Heart right ventricle (tissue), 16 donors: ENCODE results near the gene KRTDAP. TPM values are rescaled to one million over a fixed set of nuclear protein-coding genes. Genes with fewer than 3 reads are reported as not detected.

Experiments
- ATAC-seq, 8 donors: fragments of 200-7000 bp; cut with Tn5 transposase; one replicate each; pipeline ENCODE4 v1.9.1; 2020; ENCODE audit warnings: mild to moderate bottlenecking in 8 of 8, moderate library complexity in 8 of 8, moderate number of reproducible peaks in 1 of 8
- DNase-seq, 2 donors: peaks; one replicate each; pipeline ENCODE4 v3.0.0-alpha.2; 2020
- H3K27ac ChIP-seq, 10 donors: fragments of 200-600 bp; sonication (generic) in 2 of 10; one replicate each; pipeline versions ENCODE4 v1.5.0 to v1.8.0; 2020 to 2022; ENCODE audit warnings: mild to moderate bottlenecking in 3 of 10
- H3K27me3 ChIP-seq, 7 donors: fragments of 200-600 bp; one replicate each; pipeline ENCODE4 v1.8.0; 2021 to 2022; ENCODE audit warnings: mild to moderate bottlenecking in 2 of 7
- H3K36me3 ChIP-seq, 9 donors: fragments of 200-600 bp; sonication (generic) in 1 of 9; one replicate each; pipeline versions ENCODE4 v1.5.0 to v1.8.0; 2020 to 2022; ENCODE audit warnings: mild to moderate bottlenecking in 2 of 9
- H3K4me1 ChIP-seq, 9 donors: fragments of 200-600 bp; sonication (generic) in 1 of 9; one replicate each; pipeline versions ENCODE4 v1.5.0 to v1.8.0; 2020 to 2022; ENCODE audit warnings: mild to moderate bottlenecking in 4 of 9
- H3K4me3 ChIP-seq, 10 donors: fragments of 200-600 bp; sonication (generic) in 2 of 10; one replicate each; pipeline versions ENCODE4 v1.5.0 to v1.8.0; 2020 to 2022; ENCODE audit warnings: mild to moderate bottlenecking in 7 of 10, moderate library complexity in 2 of 10
- H3K9me3 ChIP-seq, 11 donors: fragments of 200-600 bp in 10 of 11; sonication (generic) in 2 of 11; one replicate each; pipeline versions ENCODE4 v1.5.0 to v1.8.0; 2013 to 2022; ENCODE audit warnings: mild to moderate bottlenecking in 2 of 11, control low read depth in 1 of 11, moderate library complexity in 1 of 11
- WGBS, 2 donors: extraction: QIAGEN DNeasy Blood & Tissue Kit; methylation state at CpG; one replicate each; pipeline ENCODE4 v1.1.7; 2013; ENCODE audit warnings: inconsistent platforms in 1 of 2; 5-methylcytosine and 5-hydroxymethylcytosine counted together
- intact Hi-C, 10 donors: fragments of 100-400 bp; cut with DNase I; formaldehyde crosslinking; loops; one replicate each; pipeline versions ENCODE4 v1.11.1 to v1.14.2; 2022
- polyA plus RNA-seq, 2 donors: library from polyadenylated mRNA; stranded (reverse); fragments of 200-250 nt; gene quantifications; one replicate each; pipeline ENCODE4 v1.2.3, GENCODE V29; 2013
- total RNA-seq, 10 donors: library from RNA; stranded (reverse); fragmentation: NEBNext Ultra II Directional in 3 of 10; extraction: Animal tissue kit (Norgen Biotek cat#: 25700) in 3 of 10; gene quantifications; one replicate each; pipeline versions ENCODE4 v1.2.1 to v1.2.4, GENCODE V29; 2021 to 2023
- TF ChIP-seq, protein P1 (sequence below), 9 donors: fragments of 200-600 bp; sonication (generic) in 2 of 9; IDR thresholded peaks; one replicate each; pipeline versions ENCODE4 v1.5.0 to v1.8.0; 2021 to 2022; ENCODE audit warnings: antibody characterized with exemption in 9 of 9, mild to moderate bottlenecking in 5 of 9, moderate library complexity in 1 of 9
- donor health status: Arrhythmogenic right ventricular cardiomyopathy.
- donor health status: ischemic (EF 13 %, LVEDD 7.1; RV severe dilation, severe dysfunction).
- donor health status: healthy with polysubstance abuse.
- donor health status: DM: no; HTN: yes; CAD: no.
- donor health status: DM: no; HTN: no; CAD: no.
- donor health status: ischemic (EF 25% LVEDD 6.9; RV normal size, moderate dysfunction).
- donor health status: ischemic (EF 25% LVEDD 5.7; RV mildly dilated, moderate dysfunction).
- donor health status: healthy.
- donor health status: DM: yes; HTN: yes; CAD: no.
- donor health status: Ischemic cardiomyopathy.
- donor health status: ischemic (EF 35%, LVEDD 5.7; RV mildly dilated, moderate dysfunction).
- donor health status: nonischemic (EF 11% LVEDD 7.7; RV severe dilation, severe dysfunction).
- donor health status: DM: yes; HTN: yes; CAD: no.
- donor health status: PGD.
- donor health status: ischemic (EF 29% LVEDD 5.4; RV normal size, mild dysfunction).
- donor health status: nonischemic (EF 23%, LVEDD 6.1; RV moderate dilation, normal function).

The KRTDAP gene
- total and polyA plus RNA-seq, 12 donors = not detected

DNA sequence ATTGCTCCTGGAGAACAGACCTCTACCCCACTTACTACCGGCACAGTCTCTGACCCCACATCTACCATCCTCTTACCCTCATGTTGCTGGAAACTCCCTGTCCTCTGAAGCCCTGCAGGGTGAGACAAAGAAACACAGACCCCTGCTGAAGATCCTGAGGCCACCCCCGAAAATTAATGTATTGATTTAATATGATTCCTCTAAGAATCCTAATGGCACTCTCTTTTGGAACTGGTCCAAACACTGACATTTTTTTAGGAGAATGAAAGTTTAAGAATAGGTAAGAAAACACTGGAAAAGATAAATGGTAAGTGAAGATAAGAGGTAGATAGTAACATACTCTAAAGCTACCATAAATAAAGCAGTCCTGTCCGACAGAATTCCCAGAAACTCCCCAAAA is 17.9 kb upstream of the KRTDAP start:
- no peaks in the 10 kb centered on the region for H3K36me3 ChIP-seq
- DNase-seq (no peak), ATAC-seq (no peak)
- no peak overlapping the region for H3K27ac ChIP-seq
- H3K9me3 ChIP-seq = no peaks in the 10 kb centered on the region
- peaks cover 0 to 60% (median 44%) of the 10 kb centered on the region in 7 donors for H3K27me3 ChIP-seq
- intact Hi-C loops = loop anchor here in 1 of 10 donors (5.0 kb wide), 1 partner anchor 79 kb away; the partner anchor contains the start of gene PMIS2
- 87 to 89% methylated on average over 3 of the region's 3 CpGs for WGBS, 2 donors
- H3K4me1 ChIP-seq = peaks cover 0 to 17% (median 13%) of the 10 kb centered on the region in 9 donors
- H3K4me3 ChIP-seq = no peak overlapping the region
- TF ChIP-seq, protein P1, sequence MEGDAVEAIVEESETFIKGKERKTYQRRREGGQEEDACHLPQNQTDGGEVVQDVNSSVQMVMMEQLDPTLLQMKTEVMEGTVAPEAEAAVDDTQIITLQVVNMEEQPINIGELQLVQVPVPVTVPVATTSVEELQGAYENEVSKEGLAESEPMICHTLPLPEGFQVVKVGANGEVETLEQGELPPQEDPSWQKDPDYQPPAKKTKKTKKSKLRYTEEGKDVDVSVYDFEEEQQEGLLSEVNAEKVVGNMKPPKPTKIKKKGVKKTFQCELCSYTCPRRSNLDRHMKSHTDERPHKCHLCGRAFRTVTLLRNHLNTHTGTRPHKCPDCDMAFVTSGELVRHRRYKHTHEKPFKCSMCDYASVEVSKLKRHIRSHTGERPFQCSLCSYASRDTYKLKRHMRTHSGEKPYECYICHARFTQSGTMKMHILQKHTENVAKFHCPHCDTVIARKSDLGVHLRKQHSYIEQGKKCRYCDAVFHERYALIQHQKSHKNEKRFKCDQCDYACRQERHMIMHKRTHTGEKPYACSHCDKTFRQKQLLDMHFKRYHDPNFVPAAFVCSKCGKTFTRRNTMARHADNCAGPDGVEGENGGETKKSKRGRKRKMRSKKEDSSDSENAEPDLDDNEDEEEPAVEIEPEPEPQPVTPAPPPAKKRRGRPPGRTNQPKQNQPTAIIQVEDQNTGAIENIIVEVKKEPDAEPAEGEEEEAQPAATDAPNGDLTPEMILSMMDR (IDR thresholded peaks at IDR 0.05) = no peak

DNA sequence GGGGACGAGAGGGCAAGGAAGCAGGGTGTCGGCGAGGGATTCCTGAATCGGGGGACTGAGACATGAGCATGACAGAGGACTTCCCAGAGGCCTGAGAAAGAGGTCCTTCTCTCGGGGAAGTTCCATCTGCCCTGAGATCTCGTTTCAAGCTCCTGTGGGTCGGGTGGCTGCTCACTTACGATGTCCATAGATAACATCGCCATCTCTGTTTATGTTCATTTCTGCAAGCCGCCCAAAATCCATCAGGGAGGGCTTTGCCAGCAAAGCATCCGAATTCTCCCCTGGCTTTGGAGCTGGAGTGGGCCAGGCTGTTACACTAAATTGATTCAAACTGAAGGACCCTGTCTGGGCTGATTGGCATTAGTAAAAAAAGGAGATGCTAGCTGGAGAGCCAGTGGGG is 17.3 kb upstream of the KRTDAP start:
- peaks cover 0 to 54% (median 38%) of the 10 kb centered on the region in 7 donors for H3K27me3 ChIP-seq
- no peaks in the 10 kb centered on the region for H3K9me3 ChIP-seq
- no peak for DNase-seq
- H3K4me1 ChIP-seq = peaks cover 0 to 17% (median 13%) of the 10 kb centered on the region in 9 donors
- H3K27ac ChIP-seq = no peak overlapping the region
- intact Hi-C loops = loop anchor here in 1 of 10 donors (5.0 kb wide), 1 partner anchor 80 kb away; the partner anchor contains the start of gene PMIS2
- no peak overlapping the region for H3K4me3 ChIP-seq
- no peaks in the 10 kb centered on the region for H3K36me3 ChIP-seq
- ATAC-seq = no peak
- TF ChIP-seq, protein P1 (IDR thresholded peaks at IDR 0.05) = no peak
- WGBS, 2 donors = 80 to 83% methylated on average over 11 of the region's 11 CpGs

DNA sequence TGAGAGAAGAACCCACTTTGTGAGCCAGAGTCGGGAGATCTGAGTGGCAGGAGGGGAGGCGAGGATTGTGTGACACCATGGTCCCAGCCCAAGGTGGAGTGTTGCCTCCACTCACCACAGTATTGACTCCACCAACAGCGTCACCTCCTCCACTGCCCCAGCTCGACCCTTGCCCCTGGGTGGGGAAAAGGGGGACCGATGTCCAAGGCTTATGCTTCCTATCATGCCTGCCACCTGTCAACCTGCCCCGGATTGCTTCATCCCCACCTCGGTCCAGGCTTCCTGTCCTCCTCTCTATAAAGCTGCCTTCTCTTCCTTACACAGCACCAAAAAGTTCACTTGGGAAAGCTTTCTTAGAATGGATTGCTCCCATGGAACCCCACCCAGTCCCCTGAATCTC is 15.7 kb upstream of the KRTDAP start:
- H3K27ac ChIP-seq = no peak overlapping the region
- H3K4me1 ChIP-seq = peaks cover 0 to 17% (median 13%) of the 10 kb centered on the region in 9 donors
- no peak for DNase-seq
- no peaks in the 10 kb centered on the region for H3K36me3 ChIP-seq
- TF ChIP-seq, protein P1 (IDR thresholded peaks at IDR 0.05) = no peak
- H3K27me3 ChIP-seq = peaks cover 0 to 39% (median 23%) of the 10 kb centered on the region in 7 donors
- no peak for ATAC-seq
- intact Hi-C loops = loop anchor here in 1 of 10 donors (5.0 kb wide), 1 partner anchor 81 kb away; the partner anchor contains the start of gene PMIS2
- no peak overlapping the region for H3K4me3 ChIP-seq
- no peaks in the 10 kb centered on the region for H3K9me3 ChIP-seq
- WGBS, 2 donors = 79 to 87% methylated on average over 7 of the region's 7 CpGs

DNA sequence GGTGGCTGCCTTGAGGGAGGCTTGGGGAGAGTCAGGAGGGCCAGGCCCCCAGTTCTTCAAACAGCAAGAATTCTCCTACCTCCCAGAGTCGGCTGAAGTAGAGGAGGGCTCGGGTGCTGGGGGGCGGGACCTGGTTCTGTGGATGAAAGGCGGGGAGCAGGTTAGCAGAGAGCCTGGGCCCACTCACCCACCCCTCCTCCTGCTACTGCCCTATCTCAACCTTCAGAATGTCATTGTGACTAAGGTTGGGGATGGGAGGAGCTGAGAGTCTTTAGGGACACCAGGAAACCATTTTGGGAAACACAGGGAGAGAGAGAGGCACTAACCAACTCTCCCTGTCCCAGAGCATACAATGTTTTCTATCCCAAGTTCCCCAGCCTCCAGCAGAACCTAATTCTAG is 12.5 kb upstream of the KRTDAP start:
- intact Hi-C loops = no loop called here
- peaks cover 0 to 7% (median under 1%) of the 10 kb centered on the region in 7 donors for H3K27me3 ChIP-seq
- no peak overlapping the region for H3K27ac ChIP-seq
- ATAC-seq (peak in 5 of 8 donors; percentile 35 to 60 (median 54)), DNase-seq (no peak)
- TF ChIP-seq, protein P1 (IDR thresholded peaks at IDR 0.05) = no peak
- no peaks in the 10 kb centered on the region for H3K4me1 ChIP-seq
- H3K36me3 ChIP-seq = no peaks in the 10 kb centered on the region
- H3K4me3 ChIP-seq = no peak overlapping the region
- WGBS, 2 donors = 68 to 73% methylated on average over 4 of the region's 4 CpGs
- H3K9me3 ChIP-seq = no peaks in the 10 kb centered on the region
